ENCODE data around the gene DCAKD. TPM values are rescaled to one million over a fixed set of nuclear protein-coding genes. Genes with fewer than 3 reads are reported as not detected.
A peak's percentile ranks its signal among the peaks of the same experiment; 100 is the strongest.

Gene DCAKD
- total RNA-seq, 1 donor from 2014 or later, result 39.9 TPM

DNA sequence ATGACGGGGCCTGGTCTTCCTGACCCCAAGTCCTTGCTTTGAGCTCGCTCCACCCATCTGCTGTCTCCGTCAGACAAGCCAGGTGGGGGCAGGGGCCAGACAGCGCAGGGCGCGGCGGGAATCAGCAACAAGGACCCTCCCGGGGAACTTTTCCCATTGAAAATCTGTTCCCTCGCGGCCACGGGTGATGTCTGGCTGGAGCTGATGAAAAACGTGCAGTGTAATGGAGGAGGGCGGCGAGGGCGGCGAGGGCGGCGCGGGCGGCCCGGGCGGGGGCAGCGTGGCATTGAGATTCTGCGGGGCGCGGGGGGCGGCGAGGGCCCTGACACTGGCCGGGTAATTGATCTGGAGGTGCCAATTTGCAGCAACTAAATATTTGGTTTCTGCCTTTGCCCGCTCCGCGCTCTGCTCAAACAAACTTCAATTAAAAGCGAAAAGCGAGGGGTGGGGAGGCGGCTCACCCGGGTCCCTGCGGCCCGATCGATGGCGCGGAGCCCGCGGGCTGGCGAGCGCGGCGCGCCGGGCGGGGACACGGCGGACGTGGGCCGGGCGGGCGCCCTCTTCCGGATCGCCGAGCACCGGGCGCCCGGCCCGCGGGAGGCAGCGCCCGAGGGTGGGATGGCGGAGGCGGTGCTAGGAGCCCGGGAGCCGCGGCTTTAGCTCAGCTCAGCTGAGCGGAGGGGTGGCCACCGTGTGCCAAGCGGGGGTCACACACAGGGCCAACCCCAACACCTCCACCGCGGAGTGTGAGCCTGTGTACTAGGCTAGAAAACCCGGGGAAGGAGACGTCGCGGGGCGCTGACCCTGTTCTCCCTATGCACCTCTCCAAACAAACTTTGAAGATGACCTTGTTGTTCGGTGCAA lies 32.4 kb downstream of the DCAKD start:
- Mint-ChIP-seq H3K36me3 (ENCODE audit: unreplicated experiment) (peaks cover 2% of the 10 kb centered on the region), H3K4me3 (ENCODE audit: unreplicated experiment) (peak overlapping the region; percentile 87), H3K27ac (ENCODE audit: unreplicated experiment) (no peak overlapping the region), H3K27me3 (ENCODE audit: unreplicated experiment) (peaks cover 16% of the 10 kb centered on the region), H3K9me3 (ENCODE audit: unreplicated experiment) (peaks cover 6% of the 10 kb centered on the region), H3K4me1 (ENCODE audit: low read depth, unreplicated experiment) (peaks cover 33% of the 10 kb centered on the region)
- TF ChIP-seq, protein P1, sequence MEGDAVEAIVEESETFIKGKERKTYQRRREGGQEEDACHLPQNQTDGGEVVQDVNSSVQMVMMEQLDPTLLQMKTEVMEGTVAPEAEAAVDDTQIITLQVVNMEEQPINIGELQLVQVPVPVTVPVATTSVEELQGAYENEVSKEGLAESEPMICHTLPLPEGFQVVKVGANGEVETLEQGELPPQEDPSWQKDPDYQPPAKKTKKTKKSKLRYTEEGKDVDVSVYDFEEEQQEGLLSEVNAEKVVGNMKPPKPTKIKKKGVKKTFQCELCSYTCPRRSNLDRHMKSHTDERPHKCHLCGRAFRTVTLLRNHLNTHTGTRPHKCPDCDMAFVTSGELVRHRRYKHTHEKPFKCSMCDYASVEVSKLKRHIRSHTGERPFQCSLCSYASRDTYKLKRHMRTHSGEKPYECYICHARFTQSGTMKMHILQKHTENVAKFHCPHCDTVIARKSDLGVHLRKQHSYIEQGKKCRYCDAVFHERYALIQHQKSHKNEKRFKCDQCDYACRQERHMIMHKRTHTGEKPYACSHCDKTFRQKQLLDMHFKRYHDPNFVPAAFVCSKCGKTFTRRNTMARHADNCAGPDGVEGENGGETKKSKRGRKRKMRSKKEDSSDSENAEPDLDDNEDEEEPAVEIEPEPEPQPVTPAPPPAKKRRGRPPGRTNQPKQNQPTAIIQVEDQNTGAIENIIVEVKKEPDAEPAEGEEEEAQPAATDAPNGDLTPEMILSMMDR (IDR thresholded peaks at IDR 0.05; ENCODE audit: partially characterized antibody, unreplicated experiment), result no peak
- DNase-seq, result peak; percentile 48

DNA sequence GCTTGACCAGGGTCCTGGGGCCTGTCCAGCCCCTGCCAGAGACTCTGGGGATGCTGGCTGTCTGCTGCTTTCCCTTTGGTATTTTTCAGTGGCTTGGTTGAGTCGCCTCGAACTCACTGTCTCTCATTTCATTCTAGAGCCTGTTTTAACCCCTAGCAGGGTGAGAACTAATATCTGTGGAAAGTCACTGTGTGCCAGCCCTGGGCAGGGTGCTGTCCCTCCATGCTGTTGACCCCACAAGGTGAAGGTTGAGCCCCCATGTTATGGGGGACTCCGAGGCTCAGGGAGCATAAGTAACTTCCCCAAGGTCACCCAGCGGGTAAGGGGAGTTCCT lies 33.0 kb downstream of the DCAKD start:
- H3K27ac Mint-ChIP-seq (ENCODE audit: unreplicated experiment), result no peak overlapping the region
- H3K36me3 Mint-ChIP-seq (ENCODE audit: unreplicated experiment), result no peaks in the 10 kb centered on the region
- H3K9me3 Mint-ChIP-seq (ENCODE audit: unreplicated experiment), result peaks cover 6% of the 10 kb centered on the region
- peaks cover 16% of the 10 kb centered on the region for H3K27me3 Mint-ChIP-seq (ENCODE audit: unreplicated experiment)
- TF ChIP-seq, protein P1 (IDR thresholded peaks at IDR 0.05; ENCODE audit: partially characterized antibody, unreplicated experiment), result no peak
- peak overlapping the region; percentile 87 for H3K4me3 Mint-ChIP-seq (ENCODE audit: unreplicated experiment)
- no peak for DNase-seq
- peaks cover 30% of the 10 kb centered on the region for H3K4me1 Mint-ChIP-seq (ENCODE audit: low read depth, unreplicated experiment)

DNA sequence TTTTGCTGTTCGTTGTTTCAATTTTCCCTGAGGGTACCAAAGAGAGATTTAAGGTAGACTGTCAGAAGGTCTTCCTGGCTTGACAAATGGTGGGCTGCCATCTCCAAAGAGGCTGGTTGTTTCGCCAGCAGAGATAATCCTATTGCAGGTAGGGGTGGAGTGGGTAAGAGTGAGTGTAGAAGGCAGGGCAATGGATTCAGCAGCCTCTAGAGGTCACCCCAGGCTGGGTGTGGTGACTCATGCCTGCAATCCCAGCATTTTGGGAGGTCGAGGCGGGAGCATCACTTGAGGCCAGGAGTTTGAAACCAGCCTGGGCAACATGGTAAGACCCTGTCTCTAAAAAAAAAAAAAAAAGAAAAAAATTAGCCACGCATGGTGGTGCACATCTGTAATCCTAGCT lies 34.6 kb downstream of the DCAKD start:
- H3K4me3 Mint-ChIP-seq (ENCODE audit: unreplicated experiment), result no peak overlapping the region
- H3K27me3 Mint-ChIP-seq (ENCODE audit: unreplicated experiment), result peaks cover 17% of the 10 kb centered on the region
- H3K9me3 Mint-ChIP-seq (ENCODE audit: unreplicated experiment), result peaks cover 8% of the 10 kb centered on the region
- H3K27ac Mint-ChIP-seq (ENCODE audit: unreplicated experiment), result peak overlapping the region; percentile 20
- H3K36me3 Mint-ChIP-seq (ENCODE audit: unreplicated experiment), result no peaks in the 10 kb centered on the region
- H3K4me1 Mint-ChIP-seq (ENCODE audit: low read depth, unreplicated experiment), result peaks cover 25% of the 10 kb centered on the region
- DNase-seq, result no peak
- TF ChIP-seq, protein P1 (IDR thresholded peaks at IDR 0.05; ENCODE audit: partially characterized antibody, unreplicated experiment), result no peak

DNA sequence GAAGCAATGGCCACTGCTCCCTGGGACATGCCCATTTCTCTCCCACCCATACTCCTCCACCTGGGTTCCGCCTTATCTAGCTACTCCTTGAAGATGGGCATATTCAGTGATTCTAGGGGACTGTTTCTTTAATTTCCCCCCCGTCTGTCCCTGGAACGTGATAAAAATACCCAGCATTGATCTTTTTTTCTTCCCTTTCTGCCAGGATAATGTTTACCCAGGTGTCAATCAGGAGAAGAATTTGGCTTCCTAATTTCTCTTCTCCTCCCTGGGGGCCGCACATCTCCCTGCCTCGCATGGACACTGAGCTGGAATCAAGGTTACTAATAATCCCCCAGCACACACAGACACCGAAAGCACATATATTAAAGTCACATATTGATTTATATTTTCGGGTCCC lies 35.2 kb downstream of the DCAKD start:
- Mint-ChIP-seq H3K9me3 (ENCODE audit: unreplicated experiment) (peaks cover 6% of the 10 kb centered on the region), H3K27ac (ENCODE audit: unreplicated experiment) (no peak overlapping the region), H3K36me3 (ENCODE audit: unreplicated experiment) (no peaks in the 10 kb centered on the region), H3K4me3 (ENCODE audit: unreplicated experiment) (no peak overlapping the region), H3K27me3 (ENCODE audit: unreplicated experiment) (peaks cover 14% of the 10 kb centered on the region), H3K4me1 (ENCODE audit: low read depth, unreplicated experiment) (peaks cover 23% of the 10 kb centered on the region)
- TF ChIP-seq, protein P1 (IDR thresholded peaks at IDR 0.05; ENCODE audit: partially characterized antibody, unreplicated experiment), result no peak
- DNase-seq, result no peak

All from glutamatergic neuron (in vitro differentiated cells).